Retinal pigment epithelial cell (primary cell): ENCODE results near the gene COMT.

ENCODE experiments used
- DNase-seq: peaks from one replicate; pipeline ENCODE4 v3.0.0-alpha.2; 2010; ENCODE audit warnings: low read depth
- H3K4me3 ChIP-seq: 2 replicates; pipeline ENCODE4 v1.5.1; 2011; ENCODE audit warnings: mild to moderate bottlenecking, low read length, control low read depth, moderate library complexity
- CTCF ChIP-seq: conservative IDR thresholded peaks from 2 replicates; pipeline ENCODE4 v1.5.1; 2011; ENCODE audit warnings: low read depth, low read length, control low read depth, inconsistent platforms

The COMT gene

GRCh38 chr22:19897726-19898125 lies 43.8 kb upstream of the COMT start:
- no peak overlapping the region for H3K4me3 ChIP-seq
- no peak for DNase-seq
- TF ChIP-seq CTCF, result no peak

GRCh38 chr22:19898145-19898544 lies 43.4 kb upstream of the COMT start:
- no peak for DNase-seq
- no peak overlapping the region for H3K4me3 ChIP-seq
- TF ChIP-seq CTCF, result no peak

GRCh38 chr22:19898831-19899567 lies 42.6 kb upstream of the COMT start:
- TF ChIP-seq CTCF, result no peak
- DNase-seq, result no peak
- H3K4me3 ChIP-seq, result no peak overlapping the region

GRCh38 chr22:19900707-19901436 lies 40.7 kb upstream of the COMT start:
- no peak for DNase-seq
- no peak for TF ChIP-seq CTCF
- no peak overlapping the region for H3K4me3 ChIP-seq

GRCh38 chr22:19901577-19902244 lies 39.9 kb upstream of the COMT start:
- no peak for TF ChIP-seq CTCF
- DNase-seq, result no peak
- H3K4me3 ChIP-seq, result no peak overlapping the region

- DNase-seq, result no peak
- no peak overlapping the region for H3K4me3 ChIP-seq
- TF ChIP-seq CTCF, result no peak
Observed at GRCh38 chr22:19902245-19902715, 39.3 kb upstream of the COMT start.

- H3K4me3 ChIP-seq, result no peak overlapping the region
- no peak for DNase-seq
- no peak for TF ChIP-seq CTCF
Observed at GRCh38 chr22:19903031-19903430, 38.5 kb upstream of the COMT start.
